Left forelimb (tissue), 1 donor: Measurements from ENCODE around the gene RBMX2.
"Not testable (repeated sequence)": the region's sequence is repeated elsewhere in the genome, so short reads cannot be mapped to it uniquely, and the experiment has no call there.

Experiments used
- DNase-seq: peaks from one replicate; pipeline ENCODE4 v3.0.0-alpha.2; 2018; ENCODE audit warnings: low spot score

The RBMX2 gene, protein sequence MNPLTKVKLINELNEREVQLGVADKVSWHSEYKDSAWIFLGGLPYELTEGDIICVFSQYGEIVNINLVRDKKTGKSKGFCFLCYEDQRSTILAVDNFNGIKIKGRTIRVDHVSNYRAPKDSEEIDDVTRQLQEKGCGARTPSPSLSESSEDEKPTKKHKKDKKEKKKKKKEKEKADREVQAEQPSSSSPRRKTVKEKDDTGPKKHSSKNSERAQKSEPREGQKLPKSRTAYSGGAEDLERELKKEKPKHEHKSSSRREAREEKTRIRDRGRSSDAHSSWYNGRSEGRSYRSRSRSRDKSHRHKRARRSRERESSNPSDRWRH

DNA sequence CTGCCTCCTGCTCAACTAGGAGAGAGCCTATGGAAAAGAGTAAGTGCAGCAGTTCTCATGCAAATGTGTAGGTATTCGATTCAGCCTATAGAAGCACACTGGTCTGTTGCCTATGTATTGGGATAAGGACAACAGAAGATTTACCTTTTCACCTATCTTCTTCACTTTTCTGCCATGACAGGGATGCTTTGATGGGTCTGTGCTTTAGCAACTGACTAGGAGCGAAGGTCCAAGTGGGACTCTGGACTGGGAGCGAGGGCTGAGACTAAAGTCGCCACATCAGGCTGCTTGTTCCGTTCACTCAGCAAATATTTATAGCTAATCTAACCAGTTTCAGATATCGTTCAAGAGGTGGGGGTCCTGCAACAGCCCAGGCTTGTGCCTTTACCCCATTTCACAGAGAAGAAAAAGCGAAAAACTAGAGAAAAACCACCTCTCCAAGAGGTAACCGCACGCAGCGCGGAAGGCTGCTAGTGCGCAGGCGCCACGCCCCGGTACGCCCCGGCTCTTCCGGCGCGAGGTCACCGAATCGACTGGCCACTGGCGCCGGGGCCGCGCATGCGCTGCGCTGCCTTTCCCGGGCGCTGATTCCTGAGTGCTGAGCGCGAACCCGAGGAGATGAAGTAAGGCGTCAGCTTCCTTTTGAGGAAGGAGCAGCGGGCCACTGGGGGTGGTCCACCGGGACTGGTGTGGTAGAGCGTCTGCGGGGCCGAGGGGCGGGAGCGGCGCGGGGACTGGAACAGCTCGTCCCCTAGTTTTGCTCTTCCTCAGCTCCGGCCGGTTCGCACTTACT lies at the start of gene RBMX2:
TSS of gene RBMX2 (plus strand) at position 573 of the 793 bp plus-strand sequence. CDS start at position 619, 46 bp downstream.
- DNase-seq, result peak; percentile 83

DNA sequence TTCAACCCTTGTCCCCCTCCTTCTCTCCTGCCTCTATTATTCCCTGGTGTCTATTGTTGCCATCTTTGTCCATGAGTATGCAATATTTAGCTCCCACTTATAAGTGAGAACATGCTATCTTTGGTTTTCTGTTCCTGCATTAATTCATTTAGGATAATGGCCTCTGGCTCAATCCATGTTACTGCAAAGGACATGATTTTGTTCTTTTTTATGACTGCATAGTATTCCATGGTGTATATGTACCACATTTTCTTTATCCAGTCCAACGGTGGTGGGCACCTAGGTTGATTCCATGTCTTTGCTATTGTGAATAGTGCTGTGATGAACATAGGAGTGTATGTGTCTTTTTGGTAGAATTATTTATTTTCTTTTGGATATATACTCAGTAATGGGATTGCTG lies 49.7 kb upstream of the RBMX2 start:
- DNase-seq, result not testable (repeated sequence)

DNA sequence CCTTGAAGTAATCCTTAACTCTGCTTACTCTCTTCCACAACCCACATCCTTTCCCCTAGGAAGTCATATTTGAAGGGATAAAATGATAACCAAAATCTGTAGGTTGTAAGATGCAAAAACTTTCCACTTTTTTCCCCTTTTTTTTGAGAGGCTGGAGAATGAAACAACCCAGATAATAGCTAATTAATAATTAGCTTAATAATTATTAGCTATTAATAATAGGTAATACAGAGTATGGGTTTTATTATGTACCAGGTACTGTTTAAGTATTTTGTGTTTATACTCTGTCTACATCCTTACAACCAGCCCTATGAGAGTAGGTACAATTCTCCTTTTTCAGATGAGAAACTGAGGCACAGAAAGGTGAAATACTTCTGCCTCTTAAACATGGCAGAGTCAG lies 25.7 kb upstream of the RBMX2 start:
- DNase-seq, result no peak

DNA sequence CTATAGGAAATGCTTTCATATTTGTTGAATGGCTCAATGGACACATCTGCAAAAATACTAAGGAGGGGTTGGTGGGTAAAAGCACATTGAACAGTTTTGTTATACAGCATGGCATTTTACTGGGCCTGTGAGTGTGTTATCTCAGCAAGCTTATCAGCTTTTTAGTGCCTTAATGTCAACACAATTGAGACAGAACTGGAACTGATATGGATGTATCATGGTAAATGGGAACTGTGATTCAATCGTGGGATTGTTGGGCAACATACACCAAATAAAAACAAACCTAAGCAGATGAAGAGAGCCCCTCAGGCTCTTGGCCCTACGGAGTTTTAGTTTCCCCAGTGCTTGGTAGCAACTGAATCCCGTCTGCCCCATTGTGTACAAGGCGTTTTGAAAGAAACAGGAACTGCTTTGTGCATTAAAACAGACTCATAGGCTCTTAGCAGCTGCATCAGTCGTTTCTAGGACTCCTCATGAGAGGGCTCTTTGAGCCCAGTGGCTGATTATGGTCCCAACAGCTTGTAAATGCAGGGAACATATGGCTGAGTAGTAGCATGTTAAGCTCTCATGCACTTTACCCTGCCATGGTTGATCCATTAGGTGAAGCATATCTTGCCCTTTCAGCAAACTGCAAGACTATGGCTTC lies 23.6 kb upstream of the RBMX2 start:
- no peak for DNase-seq

DNA sequence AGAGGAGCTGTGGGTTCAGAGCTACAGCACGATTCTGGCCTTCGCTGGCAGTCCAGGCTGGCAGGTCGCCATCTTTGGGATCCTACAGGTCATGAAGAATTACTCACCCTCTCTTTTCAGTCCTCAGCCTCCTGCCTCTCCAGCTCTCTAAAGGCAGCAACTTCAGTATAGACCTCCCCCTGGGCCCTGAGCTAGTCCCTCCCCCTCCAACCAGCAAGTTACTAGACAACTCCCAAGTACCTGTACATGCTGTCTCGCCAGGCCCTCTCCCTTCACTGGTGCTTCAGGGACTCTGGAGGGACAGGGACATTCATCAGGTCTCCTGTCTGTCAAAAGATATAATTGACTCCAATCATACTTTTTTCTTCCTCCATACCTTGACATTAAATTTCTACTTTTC lies 16.3 kb upstream of the RBMX2 start, which contains the start of gene GPR119:
TSS of gene GPR119 (minus strand) at position 155 of the 400 bp plus-strand sequence. CDS start 227 bp downstream, outside the sequence.
- no peak for DNase-seq

DNA sequence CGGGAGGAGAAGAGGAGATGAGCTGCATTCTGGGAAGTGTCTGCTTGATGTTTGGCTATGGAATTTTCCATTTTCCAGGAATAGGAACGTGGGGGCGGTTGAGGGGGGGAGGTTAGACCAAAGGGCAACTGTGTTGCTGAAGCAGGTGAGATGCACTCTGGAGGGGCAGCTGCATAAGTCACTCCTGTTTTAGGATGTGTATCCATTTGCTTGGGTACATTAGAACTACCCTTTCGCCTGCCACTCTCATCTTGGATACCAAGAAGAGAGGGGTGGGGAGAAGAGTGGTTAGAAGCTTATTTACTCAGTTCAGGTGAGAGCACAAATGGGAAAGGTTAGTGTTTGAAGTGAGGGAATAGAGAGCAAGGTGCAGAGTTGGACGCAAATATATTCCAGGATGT lies 15.4 kb upstream of the RBMX2 start:
- no peak for DNase-seq

DNA sequence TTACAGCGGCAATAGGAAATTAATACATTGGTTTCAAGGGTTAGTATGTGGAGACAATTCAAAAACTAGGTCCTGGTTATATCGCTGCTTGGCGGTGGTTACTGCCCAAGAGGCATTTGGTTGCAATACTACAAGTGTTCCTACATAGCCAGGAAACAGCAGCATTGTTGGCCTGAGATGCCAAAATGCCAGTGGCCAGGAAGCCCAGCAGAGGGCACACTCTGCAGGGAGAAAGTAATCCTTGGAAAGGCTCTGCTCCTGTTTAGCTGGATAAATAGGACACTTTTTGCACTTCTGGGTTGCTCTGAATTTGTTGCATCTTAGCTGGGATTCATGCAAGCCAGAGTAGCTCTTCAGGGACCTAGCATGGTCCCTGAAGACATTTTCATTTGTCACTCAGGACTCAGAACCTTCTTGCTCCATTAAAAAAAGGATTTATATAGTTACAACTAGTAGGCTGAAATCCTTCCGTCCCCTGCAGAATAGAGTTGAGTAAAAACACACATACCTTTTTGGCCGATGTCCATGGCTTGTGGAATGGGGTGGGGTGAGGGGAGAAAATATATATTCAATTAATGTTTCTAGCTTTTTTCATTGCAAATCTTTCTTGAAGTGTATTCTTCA lies 8.2 kb upstream of the RBMX2 start:
- no peak for DNase-seq

DNA sequence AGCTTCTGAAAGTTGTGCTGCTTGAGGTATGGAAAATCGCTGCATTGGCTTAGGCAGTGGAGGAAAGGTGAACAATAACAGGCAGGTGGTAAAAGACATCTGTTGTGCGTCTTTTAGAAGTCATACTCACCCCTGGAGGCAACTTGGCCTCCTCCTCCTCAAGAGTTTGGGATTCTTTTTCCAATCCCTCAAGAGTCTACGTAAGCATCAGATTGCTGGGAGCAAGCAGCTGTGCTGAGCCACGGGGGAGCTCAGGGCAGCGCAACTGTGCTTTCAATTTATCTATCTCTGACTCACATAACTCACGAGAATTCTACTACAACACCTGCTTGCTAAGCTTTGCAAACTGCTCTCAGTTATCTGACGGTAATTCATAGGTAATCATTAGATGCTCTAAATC lies 6.4 kb upstream of the RBMX2 start:
- DNase-seq, result no peak

DNA sequence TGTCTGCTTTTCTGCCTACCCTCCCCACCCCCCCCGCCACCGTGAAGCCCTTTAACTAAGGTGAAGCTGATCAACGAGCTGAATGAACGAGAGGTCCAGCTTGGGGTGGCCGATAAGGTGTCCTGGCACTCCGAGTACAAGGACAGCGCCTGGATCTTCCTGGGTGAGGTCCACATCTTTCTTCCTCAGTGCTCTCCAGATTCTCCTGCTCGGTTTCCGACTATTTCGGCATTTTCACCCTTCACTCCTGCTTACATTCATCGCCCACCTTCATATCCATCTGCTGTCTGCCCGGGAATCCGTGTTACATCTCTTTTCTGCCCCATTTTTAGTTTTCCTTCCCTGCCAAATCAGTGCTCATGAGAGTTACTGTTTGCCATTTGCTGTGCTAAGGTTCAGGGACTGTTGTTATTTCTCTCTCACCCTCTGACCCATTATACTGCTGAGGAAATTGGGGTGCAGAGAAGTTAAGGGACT lies 459 bp downstream of the RBMX2 start:
- DNase-seq, result no peak

DNA sequence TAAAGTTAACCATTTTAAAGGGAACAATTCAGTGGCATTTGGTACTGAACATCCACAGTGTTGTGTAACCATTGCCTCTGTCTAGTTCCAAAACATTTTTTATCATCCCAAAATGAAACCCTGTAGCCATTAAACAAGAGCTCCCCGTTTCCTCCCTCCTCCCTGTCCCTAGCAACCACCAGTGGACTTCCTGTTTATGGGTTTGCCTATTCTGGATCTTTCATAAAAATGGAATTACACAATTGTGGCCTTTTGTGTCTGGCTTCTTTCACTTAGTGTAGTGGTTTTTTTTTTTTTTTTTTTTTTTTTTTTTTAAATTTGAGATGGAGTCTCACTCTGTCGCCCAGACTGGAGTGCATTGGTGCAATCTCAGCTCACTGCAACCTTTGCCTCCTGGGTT lies 11.6 kb downstream of the RBMX2 start:
- DNase-seq, result no peak

DNA sequence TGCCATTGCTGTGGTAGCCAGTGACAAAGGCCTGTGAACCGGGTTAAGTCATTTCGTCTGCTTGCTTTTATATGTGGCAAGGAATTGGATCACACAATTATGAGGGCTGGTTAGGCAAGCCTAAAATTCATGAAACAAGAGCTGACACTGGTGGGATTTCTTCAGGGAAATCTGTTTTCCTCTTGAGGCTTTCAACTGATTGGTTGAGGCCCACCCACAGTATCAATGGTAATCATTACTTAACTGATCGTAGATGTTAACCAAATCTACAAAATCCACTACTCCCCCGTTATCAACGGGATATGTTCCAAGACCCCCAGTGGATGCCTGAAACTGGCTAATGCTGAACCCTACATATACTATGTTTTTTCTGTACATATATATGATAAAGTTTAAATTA lies 13.0 kb downstream of the RBMX2 start:
- no peak for DNase-seq

DNA sequence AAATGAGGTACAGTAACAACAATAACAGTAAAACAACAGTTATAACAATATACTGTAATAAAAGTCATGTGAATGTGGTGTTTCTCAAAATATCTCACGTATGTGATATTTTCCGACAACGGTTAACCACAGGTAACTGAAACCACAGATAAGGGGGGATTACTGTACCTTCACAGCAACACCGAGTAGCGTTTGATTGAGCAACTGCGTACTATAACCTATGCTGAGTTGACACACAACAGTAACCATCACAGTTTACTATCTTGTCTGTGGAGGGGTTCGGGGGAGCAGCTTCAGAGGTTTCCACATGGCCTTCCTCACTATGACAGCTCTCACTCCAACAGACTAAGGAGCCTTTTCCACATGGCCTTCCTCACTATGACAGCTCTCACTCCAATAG lies 13.4 kb downstream of the RBMX2 start:
- no peak for DNase-seq

DNA sequence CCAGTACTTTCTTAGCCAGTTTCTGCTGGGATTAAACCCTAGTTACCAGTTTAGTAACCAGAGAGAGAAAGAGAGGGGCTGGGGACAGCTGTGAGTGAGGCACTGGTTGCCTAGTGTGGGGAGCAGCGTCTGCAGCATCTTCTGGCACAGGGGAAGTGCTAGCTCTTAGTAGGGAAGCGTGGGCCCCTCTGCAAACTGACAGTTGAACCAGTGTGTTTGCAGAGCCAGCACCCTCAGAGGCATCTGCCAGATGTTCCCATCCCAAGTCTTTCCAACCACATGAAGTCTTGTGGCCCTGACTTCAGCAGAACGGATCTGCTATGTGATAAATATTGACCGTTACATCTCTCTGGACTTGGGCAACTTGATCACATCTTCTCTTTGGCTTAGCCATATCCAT lies 15.0 kb downstream of the RBMX2 start:
- DNase-seq, result no peak

DNA sequence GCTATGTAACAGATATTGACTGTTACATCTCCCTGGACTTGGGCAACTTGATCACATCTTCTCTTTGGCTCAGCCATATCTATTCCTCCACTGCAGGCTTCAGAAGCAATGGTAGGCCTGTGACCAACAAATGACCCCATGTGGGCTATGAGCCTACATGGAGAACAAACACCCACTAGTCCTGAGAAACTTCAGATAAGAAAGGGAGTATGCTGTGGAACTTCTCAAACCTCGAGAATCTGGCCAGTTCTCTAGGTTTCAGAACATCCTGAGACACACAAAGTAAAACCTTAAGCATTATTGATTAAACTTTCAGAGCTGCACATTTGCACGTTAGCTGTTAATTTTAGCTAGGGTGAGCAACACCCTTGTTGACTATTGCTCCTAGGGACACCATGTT lies 16.3 kb downstream of the RBMX2 start:
- DNase-seq, result no peak

DNA sequence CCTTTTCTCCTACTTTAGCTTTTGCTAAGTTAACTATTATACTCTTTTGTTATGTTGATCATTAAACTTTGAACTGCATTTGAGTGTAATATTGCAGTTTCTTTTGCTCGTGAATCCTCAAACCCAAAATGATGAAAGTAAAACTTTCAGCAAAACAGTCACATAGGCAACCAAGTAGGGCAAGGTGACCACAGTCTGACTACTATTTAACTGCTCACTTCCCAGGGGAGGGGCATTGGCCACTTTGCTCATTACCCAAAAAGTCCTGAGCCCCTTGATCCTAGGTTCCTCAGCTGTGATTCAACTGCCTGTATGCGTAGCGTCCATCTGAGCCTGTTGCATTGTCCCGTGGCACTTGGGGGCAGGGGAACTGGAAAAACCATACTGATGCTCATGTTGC lies 17.0 kb downstream of the RBMX2 start:
- no peak for DNase-seq

DNA sequence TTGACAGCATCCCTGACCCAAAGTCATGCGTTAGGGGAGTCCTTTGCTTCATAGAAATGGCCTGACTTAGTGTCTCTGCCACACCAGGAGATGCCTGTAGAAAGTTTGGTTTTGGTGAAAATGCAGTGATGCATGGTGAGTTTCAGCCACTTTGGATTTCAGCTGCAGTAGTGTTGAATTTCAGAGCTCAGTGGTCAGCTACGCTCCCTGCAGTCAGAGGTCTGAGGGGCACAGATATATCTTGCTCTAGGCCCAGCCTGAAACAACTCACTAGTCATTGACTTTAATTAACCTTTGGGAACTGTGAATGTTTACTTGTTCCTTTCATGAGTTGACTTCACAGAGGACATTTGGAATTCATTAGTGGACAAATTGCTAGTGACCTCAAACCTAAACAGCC lies 17.5 kb downstream of the RBMX2 start:
- no peak for DNase-seq

DNA sequence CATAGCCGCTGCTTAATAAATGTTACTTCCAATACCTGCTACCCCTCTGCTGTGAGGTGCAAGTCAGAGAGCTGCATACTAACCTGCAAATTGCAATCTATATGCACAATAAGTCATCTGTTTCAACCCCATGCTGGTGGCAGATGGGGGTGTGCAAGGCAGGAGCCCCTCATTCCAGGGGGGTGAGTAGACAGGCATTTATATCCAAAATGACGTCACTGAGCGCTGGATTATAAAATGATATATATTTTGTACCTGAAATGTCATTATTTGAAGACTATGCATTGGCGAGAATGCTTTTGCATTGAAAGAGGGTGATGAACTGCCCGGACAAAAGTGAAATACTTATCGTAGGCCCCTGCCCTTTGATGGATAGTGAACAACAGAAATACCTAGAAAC lies 24.7 kb downstream of the RBMX2 start:
- no peak for DNase-seq

DNA sequence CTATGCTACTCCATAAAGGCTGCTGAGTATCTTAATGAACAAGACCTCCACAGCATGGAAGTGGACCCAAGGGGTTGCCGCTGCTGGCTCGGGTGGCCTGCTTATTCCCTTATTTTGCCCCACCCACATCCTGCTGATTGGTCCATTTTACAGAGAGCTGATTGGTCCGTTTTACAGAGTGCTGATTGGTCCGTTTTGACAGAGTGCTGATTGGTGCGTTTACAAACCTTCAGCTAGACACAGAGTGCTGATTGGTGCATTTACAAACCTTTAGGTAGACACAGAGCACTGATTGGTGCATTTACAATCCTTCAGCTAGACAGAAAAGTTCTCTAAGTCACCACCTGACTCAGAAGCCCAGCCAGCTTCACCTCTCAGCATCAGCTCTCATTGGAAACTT lies 27.4 kb downstream of the RBMX2 start:
- not testable (repeated sequence) for DNase-seq

DNA sequence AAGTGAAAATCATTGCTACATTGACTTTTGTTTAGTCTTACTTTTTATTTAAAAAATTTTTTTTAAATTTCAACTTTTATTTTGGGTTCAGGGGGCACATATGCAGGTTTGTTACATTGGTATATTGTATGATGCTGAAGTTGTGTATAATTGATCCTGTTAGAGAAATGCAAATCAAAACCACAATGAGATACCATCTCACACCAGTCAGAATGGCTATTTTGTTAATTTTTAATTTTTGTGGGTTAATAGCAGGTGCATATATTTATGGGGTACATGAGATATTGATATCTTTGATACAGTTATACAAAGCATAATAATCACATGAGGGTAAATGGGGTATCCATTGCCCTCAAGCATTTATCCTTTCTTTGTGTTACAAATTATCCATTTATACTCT lies 34.1 kb downstream of the RBMX2 start:
- no peak for DNase-seq

DNA sequence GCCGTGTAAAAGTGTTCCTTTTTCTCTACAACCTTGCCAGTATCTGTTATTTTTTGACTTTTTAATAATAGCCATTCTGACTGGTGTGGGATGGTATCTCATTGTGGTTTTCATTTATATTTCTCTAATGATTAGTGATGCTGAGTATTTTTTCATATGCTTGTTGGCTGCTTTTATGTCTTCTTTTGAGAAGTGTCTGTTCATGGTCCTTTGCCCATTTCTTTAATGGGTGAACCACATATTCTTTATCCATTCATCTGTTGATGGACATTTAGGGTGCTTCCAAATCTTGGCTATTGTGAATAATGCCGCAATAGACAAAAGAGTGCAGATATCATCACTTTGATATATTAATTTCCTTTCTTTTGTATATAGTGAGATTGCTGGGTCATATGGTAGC lies 36.2 kb downstream of the RBMX2 start:
- DNase-seq, result not testable (repeated sequence)

DNA sequence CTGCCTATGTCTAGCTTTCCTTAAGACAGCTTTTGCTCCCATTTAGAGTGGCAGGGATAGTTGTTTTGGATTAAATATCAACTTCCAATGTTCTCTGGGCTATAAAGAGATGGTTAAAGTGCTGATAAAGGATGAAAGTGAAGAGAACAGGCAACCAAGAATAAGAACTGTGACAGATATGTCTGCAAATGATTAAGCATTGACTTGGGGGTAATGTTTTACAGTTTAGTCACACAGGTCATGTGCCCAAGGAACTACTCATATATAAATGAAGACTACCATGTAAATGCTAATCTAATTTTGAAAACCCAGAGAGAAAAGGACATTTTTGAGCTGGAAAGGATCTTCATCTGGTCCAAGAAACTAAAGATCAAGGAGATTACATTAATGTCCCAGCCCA lies 42.1 kb downstream of the RBMX2 start:
- no peak for DNase-seq

DNA sequence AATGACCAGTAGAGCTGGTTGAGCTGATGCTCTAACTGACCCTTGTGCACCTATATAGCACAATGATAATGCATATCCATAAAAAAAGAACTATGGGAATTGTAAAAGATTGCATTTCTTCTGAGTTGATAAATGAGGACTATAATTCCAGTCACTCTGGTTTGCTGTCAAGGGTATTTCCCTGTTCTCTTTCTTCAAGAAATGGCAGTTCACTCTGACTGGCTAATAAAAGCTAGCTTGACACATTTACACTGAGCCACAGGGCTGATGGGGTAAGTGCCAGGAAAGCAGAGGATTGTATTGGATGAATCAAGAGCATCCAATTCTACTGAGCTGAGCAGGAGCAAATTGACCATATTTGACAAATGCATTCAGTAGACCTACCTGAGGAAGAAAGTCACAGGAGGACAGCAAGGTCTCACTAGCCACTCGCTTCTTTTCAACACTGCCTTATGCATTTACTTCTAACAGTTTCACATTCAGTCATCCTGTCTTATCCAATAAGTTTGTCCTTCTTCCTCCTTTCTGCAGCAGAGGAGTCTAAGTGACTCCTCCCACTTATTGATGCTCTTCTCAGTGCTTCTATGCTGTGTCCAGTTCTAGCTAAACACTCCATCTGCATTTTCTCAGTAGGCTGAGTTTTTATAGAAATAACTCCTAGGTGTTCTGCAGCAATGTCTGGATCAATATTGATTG lies 43.0 kb downstream of the RBMX2 start:
- no peak for DNase-seq
